ENCODE measurements around the gene ACP1.

DNA sequence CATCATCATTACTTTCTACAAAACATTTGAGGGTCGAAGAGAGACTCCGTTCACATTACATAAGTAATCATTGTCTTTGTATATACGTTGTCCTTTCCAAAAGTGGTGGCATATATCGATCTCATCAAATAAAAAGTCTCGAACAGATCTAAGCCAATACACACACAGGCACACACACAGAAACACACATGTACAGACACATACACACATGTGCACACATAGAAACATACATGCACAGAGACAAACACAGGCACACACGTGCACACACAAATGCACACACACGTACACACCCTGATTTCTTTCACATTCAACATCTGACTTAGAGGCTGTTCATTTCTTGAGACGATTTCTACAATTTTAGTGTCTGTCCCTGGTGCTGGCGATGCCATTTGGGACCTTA lies 40.6 kb downstream of the ACP1 start:
- TF ChIP-seq CTCF (IDR thresholded peaks at IDR 0.05; ENCODE audit: low read depth, low read length): no peak
- TF ChIP-seq EZH2phosphoT487 (IDR thresholded peaks at IDR 0.05; ENCODE audit: low read depth): no peak
